T-helper 2 cell treated with Interferon-gamma antibody and Interleukin-4, amounts not matched to agents 100 ng/mL and 5 ng/mL, for 36 hours (primary cell): ENCODE results near the gene EFCAB6. TPM values are rescaled to one million over a fixed set of nuclear protein-coding genes. Genes with fewer than 3 reads are reported as not detected.

Experiments used
- intact Hi-C: fragments of 100-400 bp; cut with micrococcal nuclease; formaldehyde crosslinking; loops from one replicate; pipeline ENCODE4 v1.15.1; 2023
- total RNA-seq: library from RNA; stranded (reverse); gene quantifications from 2 replicates; pipeline ENCODE4 v1.2.3, GENCODE V29; 2022

EFCAB6 gene
- total RNA-seq, 1 donor from 2014 or later, result 0.20 TPM

GRCh38 chr22:43847376-43848289 is 35.5 kb upstream of the EFCAB6 start:
- intact Hi-C loops, result no loop called here

GRCh38 chr22:43846966-43847365 is 34.9 kb upstream of the EFCAB6 start:
- intact Hi-C loops, result no loop called here

- intact Hi-C loops, result no loop called here
These were observed 33.9 kb upstream of the EFCAB6 start for GRCh38 chr22:43845981-43846380.

GRCh38 chr22:43844560-43845545 is 32.7 kb upstream of the EFCAB6 start:
- intact Hi-C loops, result no loop called here

GRCh38 chr22:43843783-43844530 is 31.9 kb upstream of the EFCAB6 start:
- intact Hi-C loops, result no loop called here

GRCh38 chr22:43841742-43842141 is 29.6 kb upstream of the EFCAB6 start:
- intact Hi-C loops, result no loop called here

- intact Hi-C loops, result no loop called here
These were observed 28.7 kb upstream of the EFCAB6 start for GRCh38 chr22:43840851-43841250.

GRCh38 chr22:43840431-43840830 is 28.3 kb upstream of the EFCAB6 start:
- intact Hi-C loops, result no loop called here

GRCh38 chr22:43839781-43840180 is 27.7 kb upstream of the EFCAB6 start:
- intact Hi-C loops, result no loop called here

- intact Hi-C loops, result no loop called here
These were observed 26.6 kb upstream of the EFCAB6 start for GRCh38 chr22:43838571-43839307.

- intact Hi-C loops, result no loop called here
These were observed 26.1 kb upstream of the EFCAB6 start for GRCh38 chr22:43838161-43838560.

GRCh38 chr22:43837666-43838065 is 25.6 kb upstream of the EFCAB6 start:
- intact Hi-C loops, result no loop called here

- intact Hi-C loops, result no loop called here
These were observed 23.6 kb upstream of the EFCAB6 start for GRCh38 chr22:43835736-43836135.

GRCh38 chr22:43835166-43835565 is 23.1 kb upstream of the EFCAB6 start:
- intact Hi-C loops, result no loop called here

GRCh38 chr22:43833286-43834240 is 21.5 kb upstream of the EFCAB6 start:
- intact Hi-C loops, result no loop called here

GRCh38 chr22:43832393-43833265 is 20.5 kb upstream of the EFCAB6 start:
- intact Hi-C loops, result no loop called here

GRCh38 chr22:43831561-43832392 is 19.7 kb upstream of the EFCAB6 start:
- intact Hi-C loops, result no loop called here
